GM18508 (cell line): ENCODE measurements around the gene ZNF865.

Source experiments
- ATAC-seq: cut with Tn5 transposase; IDR thresholded peaks from one replicate; pipeline ENCODE4 v1.9.1; 2021; ENCODE audit warnings: moderate number of reproducible peaks; ENCODE audit not compliant: insufficient read depth, unreplicated experiment

The ZNF865 gene

DNA sequence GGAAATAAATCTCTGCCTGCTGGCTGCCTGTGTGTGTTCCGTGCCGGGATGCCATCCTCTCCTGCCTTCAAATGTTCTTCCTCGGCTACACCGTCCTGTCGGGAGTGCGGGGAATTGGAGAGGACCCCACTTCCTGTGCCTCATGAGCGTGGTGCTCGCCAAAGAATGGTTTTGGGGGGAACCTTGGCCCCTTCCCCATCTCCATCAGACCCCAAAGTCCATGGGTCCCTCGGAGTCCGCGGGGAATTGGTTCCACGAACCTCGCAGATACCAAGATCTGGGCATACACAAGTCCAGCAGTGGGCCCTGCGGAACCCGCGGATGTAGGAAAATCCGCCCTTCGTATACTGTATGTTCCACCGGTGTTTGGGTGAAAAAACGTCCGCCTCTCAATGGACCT, 2.3 kb upstream of the ZNF865 start:
- ATAC-seq: no peak

DNA sequence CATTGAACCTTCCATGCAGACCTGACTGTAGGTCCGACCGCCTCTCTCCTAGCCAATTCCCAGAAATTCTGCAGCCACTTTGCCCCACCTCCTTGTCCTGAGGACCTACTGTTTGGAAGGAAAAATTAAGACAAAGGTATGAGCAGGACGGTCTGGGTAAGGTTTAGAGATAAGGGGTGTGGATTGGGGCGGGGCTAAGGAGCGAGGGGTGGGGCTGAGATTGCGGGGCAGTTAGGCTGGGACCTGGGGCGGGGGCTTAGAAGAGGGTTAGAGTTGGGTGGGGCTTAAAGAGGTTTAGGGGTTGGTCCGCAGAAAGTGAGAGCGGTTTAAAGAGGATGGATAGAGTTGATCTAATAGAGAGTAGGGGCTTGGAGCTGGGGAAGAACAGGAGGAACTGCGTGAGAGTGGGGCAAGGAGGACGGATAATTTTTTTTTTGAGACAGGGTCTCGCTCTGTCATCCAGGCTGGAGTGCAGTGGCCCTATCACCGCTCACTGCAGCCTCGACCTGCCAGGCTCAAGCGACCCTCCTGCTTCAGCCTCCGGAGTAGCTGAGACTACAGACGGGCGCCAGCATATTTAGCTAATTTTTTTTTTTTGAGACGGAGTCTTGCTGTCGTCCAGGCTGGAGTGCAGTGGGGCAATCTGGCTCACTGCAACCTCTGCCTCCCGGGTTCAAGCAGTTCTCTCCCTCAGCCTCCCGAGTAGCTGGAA, 1.7 kb upstream of the ZNF865 start:
- no peak for ATAC-seq

DNA sequence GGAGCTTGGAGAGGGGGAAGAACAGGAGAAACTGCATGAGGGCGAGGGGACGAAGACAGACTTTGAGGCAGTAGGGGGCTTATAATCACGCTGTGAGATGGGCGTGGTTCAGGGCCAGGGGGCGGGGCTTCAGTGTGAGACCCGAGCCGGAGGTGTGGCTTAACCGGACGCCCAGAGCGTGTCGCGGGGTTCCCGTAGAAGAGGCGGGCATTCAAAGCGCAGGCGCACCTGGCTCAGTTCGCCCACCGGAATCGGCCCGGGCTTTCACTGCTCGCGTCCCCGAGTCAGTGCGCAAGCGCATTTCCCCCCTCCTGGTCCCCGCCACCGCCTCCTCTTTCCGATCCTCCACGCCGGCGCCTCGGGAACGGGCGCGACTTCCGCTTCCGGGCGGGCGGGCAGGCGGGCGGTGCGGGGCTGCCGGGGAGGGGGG, 225 bp upstream of the ZNF865 start:
- ATAC-seq: peak; percentile 34

DNA sequence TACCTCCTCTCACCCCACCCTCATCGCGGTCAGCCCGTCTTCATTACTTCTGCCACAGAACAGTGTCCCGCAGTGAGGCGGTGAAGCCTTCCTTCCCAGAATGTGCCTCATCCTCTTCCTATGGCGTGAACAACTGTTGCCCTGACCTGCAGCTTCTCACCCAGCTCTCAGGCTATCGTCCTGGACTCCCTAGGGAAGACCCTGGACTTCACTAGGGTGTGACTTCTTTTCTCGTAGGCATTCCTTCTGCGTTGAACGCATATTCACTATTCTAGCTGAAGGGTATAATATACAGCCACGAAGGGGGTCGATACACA, 982 bp downstream of the ZNF865 start:
- ATAC-seq: no peak

DNA sequence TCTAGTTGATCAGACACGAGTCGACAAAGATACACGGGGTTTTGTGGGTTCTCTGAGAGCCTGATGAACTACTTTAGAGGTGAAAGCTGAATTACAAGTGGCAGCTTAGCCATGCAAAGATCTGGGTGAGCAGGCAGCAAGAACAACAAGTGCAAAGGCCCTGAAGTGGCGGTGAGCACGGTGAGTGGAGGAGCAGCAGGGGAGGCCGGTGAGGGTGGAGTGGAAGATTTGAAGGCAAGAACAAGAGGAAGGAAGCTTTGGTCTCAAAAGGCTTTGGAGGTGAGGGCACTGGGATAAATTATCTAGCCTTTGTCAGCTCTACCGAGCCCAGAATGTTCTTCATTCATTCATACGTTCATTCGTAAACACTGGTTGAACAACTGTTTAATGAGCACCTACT, 1.4 kb downstream of the ZNF865 start:
- ATAC-seq: no peak

DNA sequence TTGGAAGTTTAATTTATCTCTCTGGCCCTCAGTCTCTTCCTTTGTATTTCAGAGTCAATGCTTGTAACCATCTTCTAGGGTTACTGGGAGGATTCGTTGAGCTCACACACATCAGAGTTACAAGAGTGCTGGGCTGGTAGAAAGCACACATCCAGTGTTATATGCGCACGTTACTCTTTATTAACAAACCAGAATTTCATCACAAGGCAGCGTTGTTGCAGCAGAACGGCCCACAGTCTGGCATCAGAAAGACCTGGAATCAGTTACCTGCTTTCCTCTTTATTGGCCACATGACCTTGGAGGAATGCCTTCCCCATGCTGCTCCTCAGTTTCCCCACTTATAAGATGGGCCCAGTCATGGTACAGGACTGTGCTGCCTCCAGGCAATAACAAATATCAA, 3.9 kb downstream of the ZNF865 start:
- ATAC-seq: no peak

DNA sequence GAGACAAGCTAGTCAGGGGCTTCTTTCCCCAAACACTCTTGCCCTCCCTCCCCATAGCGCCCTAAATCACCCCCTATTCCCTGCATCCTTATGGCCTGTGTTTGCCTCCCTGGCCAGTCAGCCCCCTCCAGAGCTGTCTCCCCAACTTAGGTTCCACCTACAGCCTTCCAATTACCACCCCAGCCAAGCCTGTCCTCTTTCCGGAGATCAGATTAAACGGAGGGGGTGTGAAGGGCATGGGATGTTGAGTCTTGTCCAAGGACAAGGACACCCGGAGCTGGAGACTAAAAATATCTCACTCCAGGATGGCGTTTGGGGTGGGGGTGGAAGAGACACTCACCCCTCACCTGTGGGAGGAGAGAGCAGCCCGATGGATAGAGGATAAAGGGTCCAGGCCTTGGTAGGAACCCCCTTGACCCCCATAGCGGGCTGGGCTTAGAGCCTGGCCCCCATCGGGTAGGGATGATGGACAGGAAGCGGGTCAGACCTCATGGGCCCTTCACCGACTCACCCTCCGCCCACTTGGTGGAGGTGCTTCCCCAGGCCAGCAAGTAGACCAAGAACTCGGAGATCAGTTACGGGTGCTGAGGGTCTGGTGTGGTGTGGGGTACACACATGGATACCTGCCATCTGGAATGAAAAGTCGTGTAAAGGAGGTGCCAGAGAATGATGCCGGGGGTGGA, 6.0 kb downstream of the ZNF865 start:
- ATAC-seq: no peak

DNA sequence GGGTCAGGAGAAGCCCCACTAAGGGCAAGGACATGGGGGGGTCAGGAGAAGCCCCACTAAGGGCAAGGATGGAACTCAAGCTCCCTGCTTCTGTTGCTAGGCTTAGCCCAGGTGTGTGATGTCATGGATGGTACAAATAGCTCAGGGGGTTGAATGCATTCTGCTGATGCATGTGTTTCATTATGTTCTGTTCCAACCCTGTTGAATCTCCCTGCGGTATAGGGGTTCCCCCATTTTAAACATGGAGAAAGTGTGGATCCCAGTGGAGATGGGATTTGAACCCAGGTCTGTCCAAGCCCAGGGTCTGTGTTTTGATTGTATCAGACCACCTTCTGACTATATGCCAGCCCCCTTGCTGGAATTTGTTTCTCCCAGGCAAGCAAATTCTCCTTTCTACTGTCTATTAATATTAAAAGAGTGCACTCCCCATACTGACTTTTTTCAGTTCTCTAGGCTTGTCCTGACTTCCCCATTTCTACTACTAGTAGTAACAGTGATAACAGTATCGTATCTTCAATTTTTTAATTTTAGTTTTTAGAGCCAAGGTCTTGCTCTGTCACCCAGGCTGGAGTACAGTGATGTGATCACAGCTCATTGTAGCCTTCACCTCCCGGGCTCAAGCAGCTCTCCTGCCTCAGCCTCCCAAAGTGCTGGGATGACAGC, 6.7 kb downstream of the ZNF865 start:
- ATAC-seq: no peak

DNA sequence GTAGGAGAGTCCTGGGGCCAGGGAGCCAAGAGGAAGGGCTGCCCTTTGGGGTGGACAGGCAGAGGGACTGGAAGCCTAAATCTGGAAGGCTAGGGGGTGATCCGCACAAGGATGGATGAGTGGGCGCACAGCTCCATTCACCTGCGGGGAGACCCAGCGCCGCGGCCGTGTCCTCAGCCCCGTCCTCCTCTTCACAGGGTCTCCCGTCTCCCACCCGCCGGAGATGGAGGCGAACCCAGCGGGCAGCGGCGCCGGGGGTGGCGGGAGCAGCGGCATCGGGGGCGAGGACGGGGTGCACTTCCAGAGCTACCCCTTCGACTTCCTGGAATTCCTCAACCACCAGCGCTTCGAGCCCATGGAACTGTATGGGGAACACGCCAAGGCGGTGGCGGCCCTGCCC, 7.9 kb downstream of the ZNF865 start:
- ATAC-seq: no peak

DNA sequence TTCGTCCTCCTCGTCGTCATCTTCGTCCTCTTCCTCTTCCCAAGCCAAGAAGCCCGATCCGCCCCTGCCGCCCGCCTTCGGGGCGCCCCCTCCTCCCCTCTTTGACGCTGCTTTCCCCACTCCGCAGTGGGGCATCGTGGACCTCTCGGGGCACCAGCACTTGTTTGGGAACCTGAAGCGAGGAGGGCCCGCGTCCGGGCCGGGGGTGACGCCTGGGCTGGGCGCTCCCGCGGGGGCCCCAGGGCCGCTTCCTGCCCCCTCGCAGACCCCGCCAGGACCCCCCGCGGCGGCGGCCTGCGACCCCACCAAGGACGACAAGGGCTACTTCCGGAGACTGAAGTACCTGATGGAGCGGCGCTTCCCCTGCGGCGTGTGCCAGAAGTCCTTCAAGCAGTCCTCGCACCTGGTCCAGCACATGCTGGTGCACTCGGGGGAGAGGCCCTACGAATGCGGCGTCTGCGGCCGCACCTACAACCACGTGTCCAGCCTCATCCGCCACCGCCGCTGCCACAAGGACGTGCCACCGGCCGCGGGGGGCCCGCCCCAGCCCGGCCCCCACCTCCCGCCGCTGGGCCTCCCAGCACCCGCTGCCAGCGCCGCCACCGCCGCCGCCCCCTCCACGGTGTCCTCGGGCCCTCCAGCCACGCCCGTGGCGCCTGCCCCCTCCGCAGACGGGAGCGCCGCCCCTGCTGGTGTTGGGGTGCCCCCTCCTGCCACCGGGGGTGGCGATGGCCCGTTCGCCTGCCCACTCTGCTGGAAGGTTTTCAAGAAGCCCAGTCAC, 8.7 kb downstream of the ZNF865 start:
- ATAC-seq: no peak

DNA sequence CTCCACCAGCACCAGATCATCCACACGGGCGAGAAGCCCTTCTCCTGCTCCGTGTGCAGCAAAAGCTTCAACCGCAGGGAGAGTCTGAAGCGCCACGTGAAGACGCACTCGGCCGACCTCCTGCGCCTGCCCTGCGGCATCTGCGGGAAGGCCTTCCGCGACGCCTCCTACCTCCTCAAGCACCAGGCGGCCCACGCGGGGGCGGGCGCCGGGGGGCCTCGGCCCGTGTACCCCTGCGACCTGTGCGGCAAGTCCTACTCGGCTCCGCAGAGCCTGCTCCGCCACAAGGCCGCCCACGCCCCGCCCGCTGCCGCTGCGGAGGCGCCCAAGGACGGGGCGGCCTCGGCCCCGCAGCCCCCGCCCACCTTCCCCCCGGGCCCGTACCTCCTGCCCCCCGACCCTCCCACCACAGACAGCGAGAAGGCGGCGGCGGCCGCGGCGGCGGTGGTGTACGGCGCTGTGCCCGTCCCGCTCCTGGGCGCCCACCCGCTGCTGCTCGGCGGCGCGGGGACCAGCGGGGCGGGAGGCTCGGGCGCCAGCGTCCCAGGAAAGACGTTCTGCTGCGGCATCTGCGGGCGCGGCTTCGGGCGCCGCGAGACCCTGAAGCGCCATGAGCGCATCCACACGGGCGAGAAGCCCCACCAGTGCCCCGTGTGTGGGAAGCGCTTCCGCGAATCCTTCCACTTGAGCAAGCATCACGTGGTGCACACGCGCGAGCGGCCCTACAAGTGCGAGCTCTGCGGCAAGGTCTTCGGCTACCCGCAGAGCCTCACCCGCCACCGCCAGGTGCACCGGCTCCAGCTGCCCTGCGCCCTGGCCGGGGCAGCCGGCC, 9.5 kb downstream of the ZNF865 start:
- ATAC-seq: no peak

DNA sequence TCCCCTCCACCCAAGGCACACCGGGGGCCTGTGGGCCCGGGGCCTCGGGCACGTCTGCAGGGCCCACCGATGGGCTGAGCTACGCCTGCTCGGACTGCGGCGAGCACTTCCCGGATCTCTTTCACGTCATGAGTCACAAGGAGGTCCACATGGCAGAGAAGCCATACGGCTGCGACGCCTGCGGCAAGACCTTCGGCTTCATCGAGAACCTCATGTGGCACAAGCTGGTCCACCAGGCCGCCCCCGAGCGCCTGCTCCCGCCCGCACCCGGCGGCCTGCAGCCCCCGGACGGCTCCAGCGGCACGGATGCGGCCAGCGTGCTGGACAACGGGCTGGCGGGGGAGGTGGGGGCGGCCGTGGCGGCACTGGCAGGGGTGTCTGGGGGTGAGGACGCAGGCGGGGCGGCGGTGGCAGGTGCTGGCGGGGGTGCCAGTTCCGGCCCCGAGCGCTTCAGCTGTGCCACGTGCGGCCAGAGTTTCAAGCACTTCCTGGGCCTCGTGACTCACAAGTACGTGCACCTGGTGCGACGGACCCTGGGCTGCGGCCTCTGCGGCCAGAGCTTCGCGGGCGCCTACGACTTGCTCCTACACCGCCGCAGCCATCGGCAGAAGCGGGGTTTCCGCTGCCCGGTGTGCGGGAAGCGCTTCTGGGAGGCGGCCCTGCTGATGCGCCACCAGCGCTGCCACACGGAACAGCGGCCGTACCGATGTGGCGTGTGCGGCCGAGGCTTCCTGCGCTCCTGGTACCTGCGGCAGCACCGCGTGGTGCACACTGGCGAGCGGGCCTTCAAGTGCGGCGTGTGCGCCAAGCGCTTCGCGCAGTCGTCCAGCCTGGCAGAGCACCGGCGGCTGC, 10.3 kb downstream of the ZNF865 start:
- no peak for ATAC-seq

DNA sequence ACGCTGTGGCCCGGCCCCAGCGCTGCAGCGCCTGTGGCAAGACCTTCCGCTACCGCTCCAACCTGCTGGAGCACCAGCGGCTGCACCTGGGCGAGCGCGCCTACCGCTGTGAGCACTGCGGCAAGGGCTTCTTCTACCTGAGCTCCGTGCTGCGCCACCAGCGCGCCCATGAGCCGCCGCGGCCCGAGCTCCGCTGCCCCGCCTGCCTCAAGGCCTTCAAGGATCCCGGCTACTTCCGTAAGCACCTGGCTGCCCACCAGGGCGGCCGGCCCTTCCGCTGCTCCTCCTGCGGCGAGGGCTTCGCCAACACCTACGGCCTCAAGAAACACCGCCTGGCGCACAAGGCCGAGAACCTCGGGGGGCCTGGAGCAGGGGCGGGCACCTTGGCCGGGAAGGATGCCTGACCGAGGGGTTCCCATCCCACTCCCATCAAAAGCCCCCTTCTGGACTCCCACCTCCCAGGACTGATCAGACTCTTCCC, 11.0 kb downstream of the ZNF865 start:
- no peak for ATAC-seq

DNA sequence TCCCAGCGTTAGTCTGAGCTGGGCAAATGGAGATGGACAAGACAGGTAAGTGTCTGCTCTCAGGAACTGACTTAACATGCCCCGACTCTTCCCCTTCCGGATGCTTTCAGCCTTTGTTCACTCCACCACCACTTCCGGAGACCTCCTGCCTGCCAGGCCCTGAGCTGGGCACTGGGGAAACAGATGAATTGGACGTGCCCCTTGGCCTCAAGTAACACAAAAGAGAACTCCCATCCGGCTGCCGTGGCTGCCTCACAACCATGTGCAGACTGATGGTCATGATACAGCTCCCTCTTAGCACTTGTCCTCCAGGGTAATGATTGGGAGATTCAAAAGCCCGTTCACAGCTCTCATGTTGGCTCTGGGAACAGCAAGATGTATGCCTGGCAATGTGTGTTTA, 12.0 kb downstream of the ZNF865 start:
- ATAC-seq: no peak

DNA sequence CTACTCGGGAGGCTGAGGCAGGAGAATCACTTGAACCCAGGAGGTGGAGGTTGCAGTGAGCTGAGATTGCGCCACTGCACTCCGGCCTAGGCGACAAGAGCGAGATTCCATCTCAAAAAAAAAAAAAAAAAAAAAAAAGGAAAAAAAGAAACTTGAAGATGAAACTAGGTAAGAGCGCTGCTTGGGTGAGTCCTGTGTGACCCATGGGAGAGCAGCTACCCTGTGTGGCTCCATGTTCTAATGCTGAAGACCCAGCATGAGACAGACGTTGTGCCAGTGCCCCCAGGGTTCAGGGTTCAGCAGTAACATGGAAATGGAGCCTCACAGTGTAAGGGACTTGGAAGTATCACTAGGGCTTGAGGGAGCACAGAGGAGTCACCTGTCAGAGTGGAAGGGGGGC, 13.0 kb downstream of the ZNF865 start:
- no peak for ATAC-seq

DNA sequence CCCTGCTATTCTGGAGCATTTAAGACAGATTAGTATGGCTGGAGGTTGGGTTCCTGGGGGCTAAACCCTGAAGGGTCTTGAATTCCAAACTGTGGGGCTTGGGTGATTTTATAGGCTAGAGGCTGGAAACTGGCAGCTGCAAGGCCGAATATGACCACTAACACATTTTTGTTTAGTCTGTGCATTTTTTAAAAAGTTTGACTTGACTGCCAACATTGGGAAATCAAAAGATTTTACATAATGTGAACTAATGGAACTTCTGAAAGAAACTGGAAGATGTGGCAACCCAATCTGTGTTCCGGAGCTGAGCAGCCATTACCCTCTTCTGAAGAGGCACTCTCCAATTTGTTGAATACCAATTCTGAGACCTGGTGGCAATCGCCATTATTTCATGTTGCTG, 13.8 kb downstream of the ZNF865 start:
- ATAC-seq: no peak

DNA sequence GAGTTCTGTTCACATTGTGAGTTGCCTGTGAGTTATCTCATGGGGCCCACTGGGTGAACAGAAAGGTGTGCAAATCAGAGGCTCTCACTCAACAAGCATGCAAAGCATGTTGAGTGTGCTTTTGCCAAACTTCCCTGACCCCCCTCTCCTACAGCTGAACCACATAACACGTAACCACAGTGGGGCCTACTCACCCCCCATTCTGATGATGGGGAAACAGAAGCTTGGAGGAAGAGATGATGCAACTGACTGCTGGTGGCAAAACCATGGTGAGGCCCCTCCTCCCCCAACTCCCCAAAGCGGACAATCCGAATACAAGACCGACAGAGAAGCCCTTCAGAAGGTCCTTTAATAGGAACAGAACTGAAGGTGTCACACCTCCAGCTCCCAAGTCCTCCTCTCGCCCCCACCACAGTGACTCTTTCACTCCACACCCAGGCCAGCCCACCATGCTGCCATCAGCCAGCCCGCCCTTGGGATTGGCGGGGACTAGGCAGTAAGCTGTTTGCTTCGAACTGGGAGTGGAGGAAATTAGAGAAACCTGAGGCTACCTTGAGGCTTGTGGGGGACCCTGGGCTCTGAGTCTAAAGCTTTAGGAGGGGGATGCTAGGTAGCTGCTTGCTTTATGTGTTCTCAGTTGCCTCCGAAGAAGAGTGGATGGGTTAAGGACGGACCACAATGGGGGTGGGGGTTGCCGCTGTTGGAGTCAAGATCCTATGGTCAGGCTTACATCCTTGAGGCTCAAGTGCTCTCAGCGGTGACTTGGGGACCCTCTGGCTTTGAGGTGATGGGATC, 15.2 kb downstream of the ZNF865 start:
- no peak for ATAC-seq

DNA sequence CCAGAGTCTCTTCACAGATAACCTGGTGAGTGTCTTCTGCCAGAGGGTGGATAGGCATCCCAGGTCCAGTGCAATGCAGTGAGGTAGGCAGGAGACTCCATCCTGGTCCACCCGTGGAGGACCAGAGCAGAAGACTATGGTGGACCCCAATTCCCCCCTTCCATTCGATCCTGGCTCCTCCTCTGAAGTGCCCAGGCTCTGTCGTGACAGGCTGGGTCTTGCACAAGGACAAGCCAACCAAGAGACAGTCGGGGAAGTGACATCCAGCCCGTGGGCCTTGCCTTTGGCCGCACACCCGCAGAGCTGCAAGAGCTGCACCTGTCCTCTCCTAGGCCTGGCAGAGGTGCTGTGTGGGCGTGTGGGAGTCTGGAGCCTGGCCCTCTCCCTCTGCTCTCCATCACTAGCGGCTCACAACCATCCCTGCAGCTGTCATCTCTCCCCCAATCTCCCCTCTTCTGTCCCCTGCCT, 15.8 kb downstream of the ZNF865 start:
- ATAC-seq: no peak
